Stimulated activated naive CD8-positive, alpha-beta T cell treated with anti-CD3 and anti-CD28 coated beads, Interleukin-15, Interleukin-2, amounts not matched to agents 100 ng/mL and 50 ng/mL, for 24 hours (primary cell): Measurements from ENCODE around the gene TMEM44.
A peak's percentile ranks its signal among the peaks of the same experiment; 100 is the strongest.

Experiments used
- H3K27ac Mint-ChIP-seq: one replicate; pipeline ENCODE4 v1.8.0; 2021; ENCODE audit warnings: mild to moderate bottlenecking, mixed read lengths
- H3K27me3 Mint-ChIP-seq: one replicate; pipeline ENCODE4 v1.8.0; 2021; ENCODE audit warnings: mixed read lengths
- H3K36me3 Mint-ChIP-seq: one replicate; pipeline ENCODE4 v1.8.0; 2021; ENCODE audit warnings: low read depth, mixed read lengths
- H3K4me1 Mint-ChIP-seq: one replicate; pipeline ENCODE4 v1.8.0; 2021; ENCODE audit warnings: low read depth, mixed read lengths
- H3K4me3 Mint-ChIP-seq: one replicate; pipeline ENCODE4 v1.8.0; 2021; ENCODE audit warnings: mild to moderate bottlenecking, mixed read lengths
- H3K9me3 Mint-ChIP-seq: one replicate; pipeline ENCODE4 v1.8.0; 2021; ENCODE audit warnings: mixed read lengths

Gene TMEM44

GRCh38 chr3:194570898-194571297 is 62.3 kb downstream of the TMEM44 start:
- Mint-ChIP-seq H3K27ac (no peak overlapping the region), H3K4me1 (peaks cover 14% of the 10 kb centered on the region)

GRCh38 chr3:194570235-194570634 is 63.0 kb downstream of the TMEM44 start:
- Mint-ChIP-seq H3K36me3 (no peaks in the 10 kb centered on the region), H3K9me3 (no peaks in the 10 kb centered on the region), H3K27me3 (peaks cover 39% of the 10 kb centered on the region), H3K4me1 (peaks cover 14% of the 10 kb centered on the region), H3K27ac (no peak overlapping the region), H3K4me3 (no peak overlapping the region)

More at GRCh38 chr3:194570898-194571297, 62.3 kb downstream of the TMEM44 start:
- Mint-ChIP-seq H3K27me3 (peaks cover 35% of the 10 kb centered on the region), H3K4me3 (no peak overlapping the region), H3K9me3 (no peaks in the 10 kb centered on the region), H3K36me3 (no peaks in the 10 kb centered on the region)

GRCh38 chr3:194569252-194569651 is 64.0 kb downstream of the TMEM44 start:
- H3K27me3 Mint-ChIP-seq: peaks cover 41% of the 10 kb centered on the region
- H3K4me1 Mint-ChIP-seq: peaks cover 14% of the 10 kb centered on the region
- no peaks in the 10 kb centered on the region for H3K36me3 Mint-ChIP-seq
- no peaks in the 10 kb centered on the region for H3K9me3 Mint-ChIP-seq
- H3K4me3 Mint-ChIP-seq: no peak overlapping the region
- H3K27ac Mint-ChIP-seq: no peak overlapping the region

GRCh38 chr3:194565597-194566190 is 67.5 kb downstream of the TMEM44 start:
- Mint-ChIP-seq H3K9me3 (no peaks in the 10 kb centered on the region), H3K27me3 (peaks cover 20% of the 10 kb centered on the region), H3K4me3 (no peak overlapping the region), H3K36me3 (no peaks in the 10 kb centered on the region), H3K27ac (no peak overlapping the region), H3K4me1 (peaks cover 17% of the 10 kb centered on the region)

- Mint-ChIP-seq H3K4me1 (peaks cover 17% of the 10 kb centered on the region), H3K27me3 (peaks cover 20% of the 10 kb centered on the region), H3K9me3 (no peaks in the 10 kb centered on the region), H3K36me3 (no peaks in the 10 kb centered on the region), H3K27ac (no peak overlapping the region), H3K4me3 (no peak overlapping the region)
These were observed 70.2 kb downstream of the TMEM44 start for GRCh38 chr3:194562986-194563385.

- no peaks in the 10 kb centered on the region for H3K9me3 Mint-ChIP-seq
- H3K27ac Mint-ChIP-seq: peak overlapping the region; percentile 9
- H3K4me1 Mint-ChIP-seq: peaks cover 23% of the 10 kb centered on the region
These were observed 71.8 kb downstream of the TMEM44 start for GRCh38 chr3:194561306-194561974.

GRCh38 chr3:194560047-194560446 is 73.2 kb downstream of the TMEM44 start:
- Mint-ChIP-seq H3K4me1 (peaks cover 25% of the 10 kb centered on the region), H3K36me3 (no peaks in the 10 kb centered on the region), H3K9me3 (no peaks in the 10 kb centered on the region), H3K27me3 (peaks cover 10% of the 10 kb centered on the region), H3K4me3 (no peak overlapping the region), H3K27ac (no peak overlapping the region)

More at GRCh38 chr3:194561306-194561974, 71.8 kb downstream of the TMEM44 start:
- Mint-ChIP-seq H3K36me3 (no peaks in the 10 kb centered on the region), H3K27me3 (peaks cover 20% of the 10 kb centered on the region), H3K4me3 (no peak overlapping the region)

- H3K27ac Mint-ChIP-seq: no peak overlapping the region
- no peak overlapping the region for H3K4me3 Mint-ChIP-seq
- H3K27me3 Mint-ChIP-seq: peaks cover 7% of the 10 kb centered on the region
These were observed 73.7 kb downstream of the TMEM44 start for GRCh38 chr3:194559530-194559929.

GRCh38 chr3:194556086-194557056 is 76.8 kb downstream of the TMEM44 start:
- no peaks in the 10 kb centered on the region for H3K36me3 Mint-ChIP-seq
- peaks cover 12% of the 10 kb centered on the region for H3K4me1 Mint-ChIP-seq
- H3K9me3 Mint-ChIP-seq: no peaks in the 10 kb centered on the region
- H3K27ac Mint-ChIP-seq: peak overlapping the region; percentile 76
- peaks cover 3% of the 10 kb centered on the region for H3K27me3 Mint-ChIP-seq
- peak overlapping the region; percentile 69 for H3K4me3 Mint-ChIP-seq

More at GRCh38 chr3:194559530-194559929, 73.7 kb downstream of the TMEM44 start:
- Mint-ChIP-seq H3K9me3 (no peaks in the 10 kb centered on the region), H3K4me1 (peaks cover 25% of the 10 kb centered on the region), H3K36me3 (no peaks in the 10 kb centered on the region)

GRCh38 chr3:194555175-194556062 is 77.8 kb downstream of the TMEM44 start:
- Mint-ChIP-seq H3K9me3 (no peaks in the 10 kb centered on the region), H3K36me3 (no peaks in the 10 kb centered on the region), H3K4me3 (no peak overlapping the region), H3K27me3 (peaks cover 3% of the 10 kb centered on the region), H3K4me1 (peaks cover 8% of the 10 kb centered on the region), H3K27ac (no peak overlapping the region)

GRCh38 chr3:194554473-194555123 is 78.6 kb downstream of the TMEM44 start:
- Mint-ChIP-seq H3K27ac (no peak overlapping the region), H3K4me3 (no peak overlapping the region), H3K4me1 (peaks cover 8% of the 10 kb centered on the region), H3K36me3 (no peaks in the 10 kb centered on the region), H3K9me3 (no peaks in the 10 kb centered on the region), H3K27me3 (peaks cover 6% of the 10 kb centered on the region)

- Mint-ChIP-seq H3K36me3 (no peaks in the 10 kb centered on the region), H3K27ac (no peak overlapping the region), H3K27me3 (peaks cover 8% of the 10 kb centered on the region), H3K9me3 (peaks cover 2% of the 10 kb centered on the region), H3K4me3 (no peak overlapping the region), H3K4me1 (peaks cover 8% of the 10 kb centered on the region)
These were observed 80.8 kb downstream of the TMEM44 start for GRCh38 chr3:194552327-194552949.

GRCh38 chr3:194549853-194550252 is 83.4 kb downstream of the TMEM44 start:
- peaks cover 4% of the 10 kb centered on the region for H3K36me3 Mint-ChIP-seq
- peaks cover 12% of the 10 kb centered on the region for H3K27me3 Mint-ChIP-seq
- no peak overlapping the region for H3K27ac Mint-ChIP-seq
- H3K4me3 Mint-ChIP-seq: no peak overlapping the region
- no peaks in the 10 kb centered on the region for H3K4me1 Mint-ChIP-seq
- peaks cover 6% of the 10 kb centered on the region for H3K9me3 Mint-ChIP-seq
